NCI-H345 treated with DMSO at 0.1 percent for 48 hours (cell line): ENCODE measurements around the gene OR2T1.
"Not testable (repeated sequence)": the region's sequence is repeated elsewhere in the genome, so short reads cannot be mapped to it uniquely, and the experiment has no call there.

Experiments used
- DNase-seq: peaks from one replicate; lab custom pipeline; 2025; ENCODE audit not compliant: unreplicated experiment; lab: John Stamatoyannopoulos, UW

Gene OR2T1

DNA sequence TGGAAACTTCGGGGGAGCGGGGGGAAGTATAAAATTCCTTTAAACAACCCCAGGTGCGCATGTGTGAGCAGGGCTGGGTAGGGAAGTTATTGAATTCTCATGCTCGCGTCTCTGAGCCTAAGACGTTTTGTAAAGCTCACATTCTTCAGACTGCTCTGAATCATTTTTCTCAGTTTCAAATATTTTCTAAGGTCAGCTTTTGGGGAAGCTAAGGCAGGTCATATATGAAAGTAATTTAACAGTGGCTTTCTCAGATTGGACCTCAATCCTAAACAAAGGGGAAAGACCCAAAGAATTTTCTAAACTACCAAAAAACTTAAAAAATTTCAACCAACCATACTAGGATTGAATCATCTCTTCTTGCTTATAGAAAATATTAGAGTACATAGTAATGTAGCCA, 32.1 kb downstream of the OR2T1 start:
- DNase-seq = not testable (repeated sequence)

DNA sequence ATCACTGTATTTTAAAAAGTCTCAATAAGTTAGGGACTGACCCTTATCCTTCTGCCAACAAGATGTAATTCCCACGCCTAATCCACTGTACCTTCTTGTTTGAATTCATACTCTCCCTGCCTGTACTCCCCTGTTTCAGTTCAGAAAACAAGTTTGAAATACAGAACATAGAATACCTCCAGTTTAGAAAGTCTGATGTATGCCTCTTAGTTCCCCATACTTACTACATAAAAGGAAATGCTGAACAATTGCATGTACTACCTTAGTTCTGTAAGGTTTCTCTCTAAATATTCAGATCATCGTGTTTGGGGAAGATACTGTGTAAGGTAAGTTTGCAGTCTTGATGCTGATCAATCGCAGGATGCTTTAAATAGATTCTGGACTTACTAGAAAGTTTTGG, 33.5 kb downstream of the OR2T1 start:
- DNase-seq = not testable (repeated sequence)

DNA sequence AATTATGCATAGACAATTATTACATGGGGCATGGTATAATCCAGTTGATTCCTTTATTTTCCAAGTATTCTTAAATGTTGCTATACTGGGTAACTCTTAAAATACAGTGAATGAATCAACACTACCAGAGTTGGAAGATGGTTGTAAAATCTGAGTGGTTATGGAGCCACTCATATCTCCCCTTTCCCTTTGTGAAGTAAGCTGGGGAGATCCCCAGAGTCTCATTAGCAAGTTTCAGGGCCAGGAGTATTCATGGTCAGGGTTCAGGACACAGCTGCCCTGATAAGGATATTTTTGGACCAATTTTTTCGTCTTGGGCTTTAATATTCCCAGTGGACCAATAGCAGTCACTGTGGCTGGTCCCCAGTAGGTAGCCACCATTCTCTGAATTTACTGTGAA, 35.8 kb downstream of the OR2T1 start:
- not testable (repeated sequence) for DNase-seq

DNA sequence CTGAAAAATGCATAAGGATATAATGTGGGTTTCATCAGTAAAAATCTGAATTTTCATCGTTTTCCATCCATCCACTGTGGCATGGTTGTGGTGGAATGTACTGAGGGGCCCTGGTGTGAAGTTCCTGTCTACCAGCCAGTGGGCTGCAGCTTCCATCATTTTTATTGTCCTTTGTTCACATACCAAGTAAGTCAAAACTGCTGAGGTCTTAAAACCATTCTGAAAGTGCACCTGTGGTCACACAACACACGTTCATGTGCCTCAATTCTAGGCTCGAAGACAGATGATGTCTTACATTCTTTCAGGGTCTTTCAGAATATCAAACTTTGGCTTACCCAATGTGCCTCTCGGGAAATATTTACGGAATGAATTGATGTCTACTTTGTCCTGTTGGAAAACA, 36.4 kb downstream of the OR2T1 start:
- DNase-seq = not testable (repeated sequence)

DNA sequence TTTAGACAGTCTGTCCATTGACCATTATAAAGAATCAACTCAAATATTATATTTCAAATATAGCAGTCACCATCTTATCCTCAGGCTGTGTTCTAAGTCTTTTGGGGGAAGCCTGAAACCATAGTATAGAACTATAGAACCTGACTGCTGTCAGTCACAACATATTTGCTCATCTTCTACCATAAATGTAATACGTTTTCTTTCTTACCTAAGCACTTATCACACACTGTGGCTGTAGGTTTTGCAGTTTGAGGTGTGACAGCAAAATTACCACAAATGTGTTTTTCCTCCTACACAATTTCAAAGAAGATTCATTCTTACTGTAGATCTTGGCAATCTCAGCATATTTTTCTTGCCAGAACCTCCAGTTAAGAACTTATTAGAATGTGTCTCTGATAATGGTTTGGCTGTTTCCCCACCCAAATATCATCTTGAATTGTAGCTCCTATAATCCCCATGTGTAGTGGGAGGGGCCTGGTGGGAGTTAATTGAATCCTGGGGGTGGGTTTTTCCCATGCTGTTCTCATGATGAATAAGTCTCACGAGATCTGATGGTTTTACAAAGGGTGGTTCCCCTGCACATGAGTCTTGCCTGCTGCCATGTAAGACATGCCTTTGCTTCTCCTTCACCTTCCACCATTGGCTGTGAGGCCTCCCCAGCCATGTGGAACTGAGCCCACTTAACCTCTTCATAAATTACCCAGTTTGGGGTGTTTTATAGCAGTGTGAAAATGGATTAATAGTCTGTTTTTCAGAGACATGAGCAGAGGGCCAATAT, 39.8 kb downstream of the OR2T1 start:
- DNase-seq = not testable (repeated sequence)

DNA sequence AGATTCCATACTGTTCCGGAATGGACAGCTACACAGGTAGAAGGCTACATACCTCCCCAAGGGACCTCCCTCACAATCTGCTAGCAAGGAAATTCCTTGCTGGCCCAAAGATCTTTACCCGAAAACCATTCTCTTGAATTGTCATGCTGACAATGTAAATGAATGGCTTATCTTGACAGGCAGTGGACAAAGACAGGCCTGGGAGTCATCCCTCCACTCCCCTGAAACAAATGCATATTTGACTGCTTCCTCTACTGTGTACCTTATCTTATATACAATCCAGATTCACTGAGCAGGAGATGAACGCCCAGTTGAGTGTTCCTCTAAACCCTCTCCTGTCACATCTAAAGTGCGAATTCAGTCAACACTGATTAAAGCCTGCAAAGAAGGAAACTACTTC, 41.8 kb downstream of the OR2T1 start:
- DNase-seq = not testable (repeated sequence)

DNA sequence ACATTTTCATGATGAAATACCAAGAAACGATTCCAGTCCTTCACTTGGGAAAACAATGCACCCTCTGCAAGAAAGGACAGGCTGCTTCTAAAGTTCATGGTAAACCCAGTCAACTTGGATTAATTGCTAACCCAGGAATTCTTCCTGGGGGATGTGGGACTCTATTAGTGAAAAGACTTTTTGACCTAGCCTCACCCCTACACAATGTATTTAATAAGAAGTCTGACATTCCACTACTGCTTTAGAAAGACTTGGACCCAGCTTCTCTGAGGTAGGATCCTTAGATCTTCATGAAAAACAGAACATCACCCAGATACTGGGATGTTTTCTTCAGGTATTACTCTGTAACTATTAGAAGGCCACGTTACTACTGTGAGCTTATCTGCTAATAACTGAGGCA, 42.6 kb downstream of the OR2T1 start, which contains the start of gene OR2T2:
Gene OR2T2 (plus strand): TSS at position 239 of the 400 bp plus-strand sequence. CDS start 7,161 bp downstream, outside the sequence.
- not testable (repeated sequence) for DNase-seq

DNA sequence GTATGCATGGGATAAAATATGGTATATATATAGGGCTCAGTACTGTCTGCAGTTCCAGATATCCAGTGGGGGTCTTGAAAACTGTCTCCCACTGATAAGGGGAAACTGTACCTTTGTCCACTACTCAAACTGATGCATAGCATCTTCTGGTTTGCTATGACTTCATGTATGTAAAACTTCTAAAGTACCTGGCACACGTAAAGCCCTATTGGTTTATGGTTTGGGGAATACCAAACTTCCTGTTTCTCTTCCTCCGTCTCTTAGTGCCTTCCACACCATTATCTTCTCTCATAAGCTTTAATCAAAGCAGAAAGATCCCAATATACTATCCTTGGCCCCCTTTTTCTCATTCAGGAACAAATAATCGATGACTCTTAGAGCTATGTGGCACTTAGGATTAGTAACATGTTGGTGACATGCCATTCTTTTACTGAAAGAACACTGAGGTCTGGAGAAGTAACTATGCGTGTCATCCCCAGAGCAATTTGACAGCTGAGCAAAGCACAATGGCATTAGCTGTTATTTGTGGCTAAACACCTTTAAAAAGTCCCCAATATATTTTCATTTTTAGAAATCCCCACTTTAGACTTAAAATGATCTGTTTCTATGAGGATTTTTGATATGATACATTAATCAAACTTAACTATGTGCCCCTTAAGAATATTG, 45.7 kb downstream of the OR2T1 start:
- DNase-seq = not testable (repeated sequence)

DNA sequence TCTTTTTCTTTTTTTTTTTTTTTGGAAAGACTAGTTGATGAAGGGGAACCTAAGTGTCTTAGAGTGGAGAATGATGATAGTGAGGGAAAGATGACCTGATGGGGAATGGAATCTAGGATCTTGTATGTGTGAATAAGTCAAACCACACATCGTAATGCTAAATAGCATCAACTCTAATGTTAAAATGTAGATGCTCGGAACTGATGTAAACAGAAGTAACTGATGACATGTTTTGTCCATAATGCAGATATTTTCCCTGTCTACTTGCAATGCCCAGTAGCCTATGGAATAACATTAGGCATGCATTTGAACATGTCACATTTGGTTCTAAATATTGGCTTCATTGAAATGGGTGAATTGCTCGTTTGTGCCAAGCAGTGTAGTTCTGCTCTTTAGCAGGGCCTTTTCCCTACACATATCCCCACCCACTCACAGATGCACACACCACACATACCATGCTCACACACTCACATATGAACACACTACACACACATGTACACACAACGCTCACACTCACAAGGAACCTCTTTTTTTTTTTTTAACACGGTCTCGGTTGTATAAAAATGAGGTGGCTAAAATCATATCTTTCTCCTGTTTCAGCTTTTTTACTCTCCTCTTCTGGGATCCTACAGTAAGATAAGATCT, 47.1 kb downstream of the OR2T1 start:
- not testable (repeated sequence) for DNase-seq

DNA sequence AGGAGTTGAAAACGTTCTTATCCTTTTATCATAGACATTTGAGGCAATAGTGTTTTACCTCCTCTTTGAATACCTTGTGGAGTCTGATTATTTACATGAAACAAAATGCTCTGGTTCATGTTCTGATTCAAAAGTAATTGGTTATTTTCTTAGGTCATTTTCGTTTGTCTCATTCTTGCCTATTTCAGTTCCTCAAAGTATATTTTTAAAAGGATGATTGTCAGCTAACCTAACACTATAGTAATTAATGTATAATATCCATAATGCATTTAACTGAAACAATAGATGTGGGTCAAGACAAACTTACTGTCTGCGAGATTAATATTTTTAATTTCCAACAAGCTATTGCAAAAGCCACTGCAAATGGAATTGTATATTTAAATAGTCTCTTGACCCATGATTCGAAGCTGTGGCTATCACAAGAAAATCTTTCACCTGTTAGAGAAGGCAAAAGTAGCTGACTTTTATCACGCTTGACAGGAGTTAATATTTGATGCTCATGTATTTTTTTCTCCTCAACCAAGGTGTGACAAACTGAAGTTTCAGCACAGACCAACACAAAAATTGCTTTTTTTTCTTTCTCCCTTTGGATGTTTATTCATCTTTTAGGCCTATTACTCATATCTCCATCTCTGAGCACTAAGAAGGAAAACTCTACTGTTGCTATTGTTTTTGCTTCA, 47.8 kb downstream of the OR2T1 start:
- DNase-seq = not testable (repeated sequence)

DNA sequence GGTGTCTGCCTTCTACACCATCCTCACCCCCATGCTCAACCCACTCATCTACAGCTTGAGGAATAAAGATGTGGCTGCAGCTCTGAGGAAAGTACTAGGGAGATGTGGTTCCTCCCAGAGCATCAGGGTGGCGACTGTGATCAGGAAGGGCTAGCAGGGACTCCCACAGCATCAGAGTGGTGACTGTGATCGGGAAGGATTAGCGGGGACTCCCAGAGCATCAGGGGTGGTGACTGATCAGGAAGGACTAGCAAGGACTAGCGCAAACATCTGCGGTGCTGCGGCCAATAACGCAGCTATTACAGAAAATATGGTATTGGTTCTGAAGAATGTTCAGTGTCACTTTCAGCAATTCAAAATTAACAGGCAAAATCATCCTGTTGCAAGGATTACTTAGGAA, 50.8 kb downstream of the OR2T1 start:
- not testable (repeated sequence) for DNase-seq

DNA sequence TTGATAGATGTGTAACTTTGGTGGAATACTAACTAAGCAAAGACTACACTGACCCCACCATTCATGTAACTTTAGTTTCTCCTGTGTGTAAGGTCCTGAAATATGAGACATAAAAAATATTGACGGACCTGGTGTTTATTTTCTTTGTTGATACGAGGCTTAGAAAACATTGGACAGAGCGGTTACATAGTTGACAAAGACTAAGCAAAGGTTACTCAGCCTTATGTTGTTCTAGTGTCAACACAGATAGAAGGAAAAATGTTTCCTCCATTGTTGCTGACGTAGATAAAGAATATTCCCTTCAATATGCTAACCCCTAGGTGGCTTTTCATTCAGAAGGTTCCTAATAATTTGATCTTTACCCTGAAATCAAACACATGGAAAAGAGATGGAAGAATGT, 52.2 kb downstream of the OR2T1 start:
- not testable (repeated sequence) for DNase-seq

DNA sequence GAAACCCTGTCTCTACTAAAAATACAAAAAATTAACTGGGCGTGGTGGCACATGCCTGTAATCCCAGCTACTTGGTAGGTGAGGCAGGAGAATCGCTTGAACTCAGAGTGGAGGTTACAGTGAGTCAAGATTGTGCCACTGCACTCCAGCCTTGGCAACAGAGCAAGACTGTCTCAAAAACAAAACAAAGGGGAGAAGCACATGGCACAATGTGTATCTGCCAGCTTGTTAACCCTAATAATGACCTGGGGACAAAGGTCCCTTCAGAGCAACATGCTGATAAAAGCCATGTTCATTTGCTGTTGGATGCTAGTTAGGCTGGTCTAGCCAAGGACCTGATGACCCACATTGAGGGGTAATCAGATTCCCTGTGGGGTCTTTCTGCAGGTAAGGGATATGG, 53.8 kb downstream of the OR2T1 start:
- not testable (repeated sequence) for DNase-seq
